HepG2 (cell line): ENCODE data around the gene CCDC57. TPM values are rescaled to one million over a fixed set of nuclear protein-coding genes. Genes with fewer than 3 reads are reported as not detected.
A peak's percentile ranks its signal among the peaks of the same experiment; 100 is the strongest.

Source experiments
- HNRNPK ChIP-seq: fragments of 200-400 bp; formaldehyde crosslinking; IDR thresholded peaks from 2 replicates; pipeline ENCODE4 v1.6.1; 2018; ENCODE audit warnings: low read length, low read depth, moderate library complexity, mild to moderate bottlenecking; ENCODE audit not compliant: poor library complexity, severe bottlenecking
- NCOA2 ChIP-seq: sonication (generic); formaldehyde crosslinking; IDR thresholded peaks from 2 replicates; pipeline ENCODE4 v1.8.0; 2022; ENCODE audit warnings: inconsistent platforms
- PHF21A ChIP-seq: sonication (generic); formaldehyde crosslinking; IDR thresholded peaks from 2 replicates; pipeline ENCODE4 v1.5.0; 2020; ENCODE audit warnings: mild to moderate bottlenecking, missing genetic modification reagents
- REPIN1 ChIP-seq: sonication (generic); formaldehyde crosslinking; IDR thresholded peaks from 2 replicates; pipeline ENCODE4 v1.8.0; 2022; ENCODE audit warnings: missing genetic modification reagents, low read depth, mild to moderate bottlenecking, borderline replicate concordance
- TCF7L2 ChIP-seq: IDR thresholded peaks from 2 replicates; pipeline ENCODE4 v1.6.1; 2011; ENCODE audit warnings: mild to moderate bottlenecking, low read depth, low read length, moderate library complexity
- ZFP37 ChIP-seq: sonication (generic); formaldehyde crosslinking; IDR thresholded peaks from 2 replicates; pipeline ENCODE4 v1.4.0; 2020; ENCODE audit warnings: missing genetic modification reagents, borderline replicate concordance
- ZNF138 ChIP-seq: sonication (generic); formaldehyde crosslinking; IDR thresholded peaks from 2 replicates; pipeline ENCODE4 v1.5.0; 2020; ENCODE audit warnings: mild to moderate bottlenecking, low read depth, missing genetic modification reagents
- ZNF180 ChIP-seq: sonication (generic); formaldehyde crosslinking; IDR thresholded peaks from 2 replicates; pipeline ENCODE4 v1.4.0; 2020; ENCODE audit warnings: low read depth, missing genetic modification reagents, borderline replicate concordance
- ZSCAN22 ChIP-seq: sonication (generic); formaldehyde crosslinking; IDR thresholded peaks from 2 replicates; pipeline ENCODE4 v1.4.0; 2020; ENCODE audit warnings: mild to moderate bottlenecking, missing genetic modification reagents
- polyA plus RNA-seq, 8 experiments: library from polyadenylated mRNA; depleted of rRNA in 3 of 8; stranded (reverse) in 7 of 8; unstranded in 1 of 8; fragments of >200 nt; fragmentation: Illumina TruSeq in 4 of 8; extraction: Trizol in 4 of 8; gene quantifications; 2 replicates each; pipeline versions ENCODE4 v1.2.1 to v1.2.3, GENCODE V29; 2011 to 2016; ENCODE audit warnings: low read depth in 4 of 8, missing spikeins in 1 of 8, mixed read lengths in 1 of 8; ENCODE audit not compliant: insufficient read depth in 1 of 8
- total RNA-seq, 5 experiments: library from RNA; depleted of rRNA; stranded (reverse); fragments of >200 nt; fragmentation: Illumina TruSeq; extraction: Trizol; gene quantifications; 2 replicates each; pipeline ENCODE4 v1.2.3, GENCODE V29; 2016; ENCODE audit warnings: low read depth in 1 of 5
- TF ChIP-seq, protein P1 (sequence below): IDR thresholded peaks from 2 replicates; pipeline ENCODE4 v1.6.1; 2012; ENCODE audit warnings: low read length, improper control_type of control experiment
- TF ChIP-seq, protein P2 (sequence below): sonication (generic); formaldehyde crosslinking; IDR thresholded peaks from 2 replicates; pipeline ENCODE4 v1.4.0; 2020; ENCODE audit warnings: missing genetic modification reagents; ENCODE audit errors: not compliant biosample characterization
- TF ChIP-seq, protein P3 (sequence below): sonication (generic); formaldehyde crosslinking; IDR thresholded peaks from 2 replicates; pipeline ENCODE4 v1.4.0; 2020; ENCODE audit warnings: mild to moderate bottlenecking, missing genetic modification reagents
- TF ChIP-seq, protein P4 (sequence below): sonication (generic); formaldehyde crosslinking; IDR thresholded peaks from 2 replicates; pipeline ENCODE4 v1.5.0; 2020; ENCODE audit warnings: missing genetic modification reagents
- TF ChIP-seq, protein P5 (sequence below): sonication (generic); formaldehyde crosslinking; IDR thresholded peaks from 2 replicates; pipeline ENCODE4 v1.5.0; 2020; ENCODE audit warnings: mild to moderate bottlenecking, missing genetic modification reagents, moderate library complexity

Gene CCDC57
- total and polyA plus RNA-seq, 2 of the 13 experiments (the other 11 are each of a cell fraction or from before 2014, with no cell fraction given), result 59.3 to 59.9 TPM

DNA sequence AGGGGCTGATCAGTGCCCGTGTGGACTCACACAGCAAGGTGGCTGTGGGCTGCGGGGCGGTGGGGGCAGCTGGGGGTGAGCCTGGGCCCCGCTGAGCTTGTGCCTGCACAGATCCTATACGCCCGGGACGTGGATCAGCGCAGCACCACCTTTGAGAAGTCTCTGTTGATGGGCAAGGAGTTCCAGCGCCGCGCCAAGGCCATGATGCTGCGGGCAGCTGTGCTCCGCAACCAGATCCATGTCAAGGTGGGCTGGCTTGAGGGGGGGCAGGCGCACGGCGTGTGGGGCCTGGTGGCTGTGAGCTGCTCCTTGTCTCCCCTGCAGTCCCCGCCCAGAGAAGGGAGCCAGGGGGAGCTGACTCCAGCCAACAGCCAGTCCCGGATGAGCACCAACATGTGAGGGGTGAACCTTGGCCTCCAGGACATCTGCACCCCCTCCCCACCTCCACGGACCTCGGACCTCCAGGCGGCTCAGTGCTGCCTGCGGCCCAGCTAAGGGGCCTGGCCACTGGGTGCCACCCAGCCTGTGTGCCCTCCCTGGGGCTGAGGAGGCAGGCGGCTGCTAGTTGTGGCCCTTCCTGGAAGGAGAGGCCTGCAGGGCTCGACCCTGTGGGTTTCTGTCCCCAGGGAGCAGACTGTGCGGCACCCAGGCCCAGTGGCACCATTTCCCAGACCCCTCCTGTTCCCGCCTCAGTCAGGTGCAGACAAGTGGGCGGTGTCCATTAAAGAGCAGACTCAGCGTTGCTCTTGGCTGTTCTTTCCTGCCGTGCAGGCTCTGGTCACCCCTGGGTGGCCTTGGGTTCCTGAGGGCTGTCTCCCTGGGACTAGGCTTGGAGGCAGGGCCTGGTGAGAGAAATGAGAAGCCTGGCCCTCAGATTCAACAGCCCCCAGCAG, 155.7 kb downstream of the CCDC57 start (continued):
- TF ChIP-seq, protein P1, sequence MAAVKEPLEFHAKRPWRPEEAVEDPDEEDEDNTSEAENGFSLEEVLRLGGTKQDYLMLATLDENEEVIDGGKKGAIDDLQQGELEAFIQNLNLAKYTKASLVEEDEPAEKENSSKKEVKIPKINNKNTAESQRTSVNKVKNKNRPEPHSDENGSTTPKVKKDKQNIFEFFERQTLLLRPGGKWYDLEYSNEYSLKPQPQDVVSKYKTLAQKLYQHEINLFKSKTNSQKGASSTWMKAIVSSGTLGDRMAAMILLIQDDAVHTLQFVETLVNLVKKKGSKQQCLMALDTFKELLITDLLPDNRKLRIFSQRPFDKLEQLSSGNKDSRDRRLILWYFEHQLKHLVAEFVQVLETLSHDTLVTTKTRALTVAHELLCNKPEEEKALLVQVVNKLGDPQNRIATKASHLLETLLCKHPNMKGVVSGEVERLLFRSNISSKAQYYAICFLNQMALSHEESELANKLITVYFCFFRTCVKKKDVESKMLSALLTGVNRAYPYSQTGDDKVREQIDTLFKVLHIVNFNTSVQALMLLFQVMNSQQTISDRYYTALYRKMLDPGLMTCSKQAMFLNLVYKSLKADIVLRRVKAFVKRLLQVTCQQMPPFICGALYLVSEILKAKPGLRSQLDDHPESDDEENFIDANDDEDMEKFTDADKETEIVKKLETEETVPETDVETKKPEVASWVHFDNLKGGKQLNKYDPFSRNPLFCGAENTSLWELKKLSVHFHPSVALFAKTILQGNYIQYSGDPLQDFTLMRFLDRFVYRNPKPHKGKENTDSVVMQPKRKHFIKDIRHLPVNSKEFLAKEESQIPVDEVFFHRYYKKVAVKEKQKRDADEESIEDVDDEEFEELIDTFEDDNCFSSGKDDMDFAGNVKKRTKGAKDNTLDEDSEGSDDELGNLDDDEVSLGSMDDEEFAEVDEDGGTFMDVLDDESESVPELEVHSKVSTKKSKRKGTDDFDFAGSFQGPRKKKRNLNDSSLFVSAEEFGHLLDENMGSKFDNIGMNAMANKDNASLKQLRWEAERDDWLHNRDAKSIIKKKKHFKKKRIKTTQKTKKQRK, result no peak
- peak; percentile 69; the same call in 1 of the 2 replicates for TF ChIP-seq REPIN1 (CRISPR knock-in tag)
- TF ChIP-seq, protein P2, sequence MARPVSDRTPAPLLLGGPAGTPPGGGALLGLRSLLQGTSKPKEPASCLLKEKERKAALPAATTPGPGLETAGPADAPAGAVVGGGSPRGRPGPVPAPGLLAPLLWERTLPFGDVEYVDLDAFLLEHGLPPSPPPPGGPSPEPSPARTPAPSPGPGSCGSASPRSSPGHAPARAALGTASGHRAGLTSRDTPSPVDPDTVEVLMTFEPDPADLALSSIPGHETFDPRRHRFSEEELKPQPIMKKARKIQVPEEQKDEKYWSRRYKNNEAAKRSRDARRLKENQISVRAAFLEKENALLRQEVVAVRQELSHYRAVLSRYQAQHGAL (CRISPR knock-in tag), result no peak
- no peak for TF ChIP-seq ZNF180
- TF ChIP-seq, protein P3, sequence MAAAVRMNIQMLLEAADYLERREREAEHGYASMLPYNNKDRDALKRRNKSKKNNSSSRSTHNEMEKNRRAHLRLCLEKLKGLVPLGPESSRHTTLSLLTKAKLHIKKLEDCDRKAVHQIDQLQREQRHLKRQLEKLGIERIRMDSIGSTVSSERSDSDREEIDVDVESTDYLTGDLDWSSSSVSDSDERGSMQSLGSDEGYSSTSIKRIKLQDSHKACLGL (CRISPR knock-in tag), result no peak
- TF ChIP-seq ZSCAN22 (CRISPR knock-in tag), result no peak
- TF ChIP-seq TCF7L2, result no peak
- TF ChIP-seq, protein P4, sequence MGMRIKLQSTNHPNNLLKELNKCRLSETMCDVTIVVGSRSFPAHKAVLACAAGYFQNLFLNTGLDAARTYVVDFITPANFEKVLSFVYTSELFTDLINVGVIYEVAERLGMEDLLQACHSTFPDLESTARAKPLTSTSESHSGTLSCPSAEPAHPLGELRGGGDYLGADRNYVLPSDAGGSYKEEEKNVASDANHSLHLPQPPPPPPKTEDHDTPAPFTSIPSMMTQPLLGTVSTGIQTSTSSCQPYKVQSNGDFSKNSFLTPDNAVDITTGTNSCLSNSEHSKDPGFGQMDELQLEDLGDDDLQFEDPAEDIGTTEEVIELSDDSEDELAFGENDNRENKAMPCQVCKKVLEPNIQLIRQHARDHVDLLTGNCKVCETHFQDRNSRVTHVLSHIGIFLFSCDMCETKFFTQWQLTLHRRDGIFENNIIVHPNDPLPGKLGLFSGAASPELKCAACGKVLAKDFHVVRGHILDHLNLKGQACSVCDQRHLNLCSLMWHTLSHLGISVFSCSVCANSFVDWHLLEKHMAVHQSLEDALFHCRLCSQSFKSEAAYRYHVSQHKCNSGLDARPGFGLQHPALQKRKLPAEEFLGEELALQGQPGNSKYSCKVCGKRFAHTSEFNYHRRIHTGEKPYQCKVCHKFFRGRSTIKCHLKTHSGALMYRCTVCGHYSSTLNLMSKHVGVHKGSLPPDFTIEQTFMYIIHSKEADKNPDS (CRISPR knock-in tag), result 0 out of 2 replicates have a peak, but pooled peaks have one; percentile 33
- TF ChIP-seq, protein P5, sequence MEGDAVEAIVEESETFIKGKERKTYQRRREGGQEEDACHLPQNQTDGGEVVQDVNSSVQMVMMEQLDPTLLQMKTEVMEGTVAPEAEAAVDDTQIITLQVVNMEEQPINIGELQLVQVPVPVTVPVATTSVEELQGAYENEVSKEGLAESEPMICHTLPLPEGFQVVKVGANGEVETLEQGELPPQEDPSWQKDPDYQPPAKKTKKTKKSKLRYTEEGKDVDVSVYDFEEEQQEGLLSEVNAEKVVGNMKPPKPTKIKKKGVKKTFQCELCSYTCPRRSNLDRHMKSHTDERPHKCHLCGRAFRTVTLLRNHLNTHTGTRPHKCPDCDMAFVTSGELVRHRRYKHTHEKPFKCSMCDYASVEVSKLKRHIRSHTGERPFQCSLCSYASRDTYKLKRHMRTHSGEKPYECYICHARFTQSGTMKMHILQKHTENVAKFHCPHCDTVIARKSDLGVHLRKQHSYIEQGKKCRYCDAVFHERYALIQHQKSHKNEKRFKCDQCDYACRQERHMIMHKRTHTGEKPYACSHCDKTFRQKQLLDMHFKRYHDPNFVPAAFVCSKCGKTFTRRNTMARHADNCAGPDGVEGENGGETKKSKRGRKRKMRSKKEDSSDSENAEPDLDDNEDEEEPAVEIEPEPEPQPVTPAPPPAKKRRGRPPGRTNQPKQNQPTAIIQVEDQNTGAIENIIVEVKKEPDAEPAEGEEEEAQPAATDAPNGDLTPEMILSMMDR (CRISPR knock-in tag), result peak; percentile 53
- no peak for TF ChIP-seq ZFP37
- TF ChIP-seq PHF21A (CRISPR knock-in tag), result peak; percentile 97
- no peak for TF ChIP-seq HNRNPK
- TF ChIP-seq NCOA2 (CRISPR knock-in tag), result no peak; the same call in 1 of the 2 replicates
- TF ChIP-seq ZNF138 (CRISPR knock-in tag), result no peak
